IPS-15b (cell line): ENCODE results near the gene DSTYK.
"Not testable (repeated sequence)": the region's sequence is repeated elsewhere in the genome, so short reads cannot be mapped to it uniquely, and the experiment has no call there.

Experiments used
- H3K27me3 ChIP-seq: one replicate; pipeline ENCODE4 v1.6.1; 2013; ENCODE audit warnings: low read length; ENCODE audit not compliant: control insufficient read depth, insufficient read depth
- H3K36me3 ChIP-seq: one replicate; pipeline ENCODE4 v1.6.1; 2013; ENCODE audit warnings: low read length; ENCODE audit not compliant: control insufficient read depth, insufficient read depth
- H3K4me1 ChIP-seq: one replicate; pipeline ENCODE4 v1.6.1; 2013; ENCODE audit warnings: mild to moderate bottlenecking, low read length; ENCODE audit not compliant: control insufficient read depth, insufficient read depth
- H3K4me3 ChIP-seq: one replicate; pipeline ENCODE4 v1.5.1; 2013; ENCODE audit warnings: low read depth, low read length
- H3K9ac ChIP-seq: one replicate; pipeline ENCODE4 v1.6.1; 2013; ENCODE audit warnings: low read depth, mild to moderate bottlenecking, low read length
- H3K9me3 ChIP-seq: one replicate; pipeline ENCODE4 v1.6.1; 2013; ENCODE audit warnings: mild to moderate bottlenecking, low read length; ENCODE audit not compliant: control insufficient read depth, insufficient read depth

DSTYK gene

GRCh38 chr1:205239078-205239477 is 27.6 kb upstream of the DSTYK start:
- H3K4me1 ChIP-seq, result no peaks in the 10 kb centered on the region
- peaks cover 6% of the 10 kb centered on the region for H3K36me3 ChIP-seq
- no peaks in the 10 kb centered on the region for H3K9me3 ChIP-seq
- H3K9ac ChIP-seq, result no peak overlapping the region
- H3K4me3 ChIP-seq, result no peak overlapping the region
- no peaks in the 10 kb centered on the region for H3K27me3 ChIP-seq

DNA sequence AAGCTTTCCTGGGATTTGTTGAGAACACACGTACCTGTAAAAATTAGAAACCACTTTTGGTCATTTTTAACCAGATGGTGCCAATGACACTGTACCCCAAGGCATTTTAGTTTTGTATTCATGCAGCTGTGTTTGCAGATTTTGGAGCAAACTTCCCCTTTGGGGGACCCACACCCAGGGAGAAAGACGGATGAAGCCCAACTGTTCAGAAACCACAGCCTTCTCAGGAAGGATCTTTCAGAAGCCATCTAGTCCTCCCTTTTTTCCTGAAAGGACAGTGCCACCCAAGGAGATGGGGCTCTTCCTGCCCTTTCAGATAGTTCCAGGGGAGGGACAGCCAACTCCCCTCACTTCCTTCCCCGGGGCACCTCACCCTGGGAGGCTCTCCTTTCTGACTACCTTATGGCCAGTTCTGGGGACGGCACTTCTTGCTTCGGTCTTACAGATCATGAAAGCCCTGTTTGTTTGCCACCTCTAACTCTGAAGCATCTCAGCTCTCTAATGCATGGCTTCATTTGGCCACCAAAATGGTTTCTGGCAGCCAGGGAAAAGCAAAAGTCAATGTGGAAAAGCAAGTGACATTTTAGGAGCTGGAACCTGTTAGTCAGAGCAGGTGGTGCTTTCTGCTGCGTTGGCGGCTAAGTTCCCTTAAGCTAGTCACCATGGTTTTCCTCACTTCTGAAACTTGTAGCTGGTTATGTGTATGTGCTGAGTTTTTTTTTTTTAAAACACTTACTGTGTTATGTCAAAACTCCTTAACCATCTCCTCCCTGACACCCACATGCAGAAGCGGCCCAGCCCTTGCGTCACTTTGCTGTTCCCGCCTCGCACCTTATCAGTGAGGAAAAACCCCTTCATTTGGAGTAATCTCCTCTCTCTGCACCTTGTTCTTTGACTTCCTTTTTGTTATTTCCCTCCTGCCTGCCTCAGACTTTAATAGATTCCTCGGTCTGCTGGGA is 26.3 kb upstream of the DSTYK start:
- H3K4me1 ChIP-seq, result no peaks in the 10 kb centered on the region
- no peak overlapping the region for H3K4me3 ChIP-seq
- H3K36me3 ChIP-seq, result peaks cover 6% of the 10 kb centered on the region
- H3K9me3 ChIP-seq, result no peaks in the 10 kb centered on the region
- no peak overlapping the region for H3K9ac ChIP-seq
- H3K27me3 ChIP-seq, result no peaks in the 10 kb centered on the region

- no peak overlapping the region for H3K9ac ChIP-seq
- no peaks in the 10 kb centered on the region for H3K27me3 ChIP-seq
Observed at GRCh38 chr1:205236951-205237475, 25.5 kb upstream of the DSTYK start.

GRCh38 chr1:205236526-205236925 is 25.0 kb upstream of the DSTYK start:
- Histone ChIP-seq H3K36me3 (peaks cover under 1% of the 10 kb centered on the region), H3K4me3 (no peak overlapping the region), H3K27me3 (no peaks in the 10 kb centered on the region), H3K9ac (no peak overlapping the region), H3K4me1 (no peaks in the 10 kb centered on the region), H3K9me3 (no peaks in the 10 kb centered on the region)

More at GRCh38 chr1:205236951-205237475, 25.5 kb upstream of the DSTYK start:
- no peaks in the 10 kb centered on the region for H3K9me3 ChIP-seq
- H3K4me1 ChIP-seq, result no peaks in the 10 kb centered on the region
- peaks cover 5% of the 10 kb centered on the region for H3K36me3 ChIP-seq
- H3K4me3 ChIP-seq, result no peak overlapping the region

GRCh38 chr1:205235951-205236350 is 24.4 kb upstream of the DSTYK start:
- Histone ChIP-seq H3K9ac (no peak overlapping the region), H3K27me3 (no peaks in the 10 kb centered on the region), H3K9me3 (no peaks in the 10 kb centered on the region), H3K4me3 (no peak overlapping the region), H3K36me3 (no peaks in the 10 kb centered on the region), H3K4me1 (no peaks in the 10 kb centered on the region)

GRCh38 chr1:205233986-205234385 is 22.5 kb upstream of the DSTYK start:
- not testable (repeated sequence) for H3K9me3 ChIP-seq, H3K9ac ChIP-seq, H3K4me3 ChIP-seq, H3K27me3 ChIP-seq, H3K36me3 ChIP-seq
- H3K4me1 ChIP-seq, result peaks cover 11% of the 10 kb centered on the region

- no peaks in the 10 kb centered on the region for H3K9me3 ChIP-seq
- peaks cover 11% of the 10 kb centered on the region for H3K4me1 ChIP-seq
Observed at GRCh38 chr1:205232945-205233397, 21.5 kb upstream of the DSTYK start.

GRCh38 chr1:205232127-205232820 is 20.8 kb upstream of the DSTYK start:
- Histone ChIP-seq H3K9me3 (no peaks in the 10 kb centered on the region), H3K4me3 (no peak overlapping the region), H3K27me3 (no peaks in the 10 kb centered on the region), H3K36me3 (no peaks in the 10 kb centered on the region), H3K9ac (no peak overlapping the region), H3K4me1 (peaks cover 11% of the 10 kb centered on the region)

More at GRCh38 chr1:205232945-205233397, 21.5 kb upstream of the DSTYK start:
- no peak overlapping the region for H3K4me3 ChIP-seq
- H3K36me3 ChIP-seq, result no peaks in the 10 kb centered on the region
- no peaks in the 10 kb centered on the region for H3K27me3 ChIP-seq
- no peak overlapping the region for H3K9ac ChIP-seq

GRCh38 chr1:205230982-205231381 is 19.5 kb upstream of the DSTYK start:
- Histone ChIP-seq H3K36me3 (no peaks in the 10 kb centered on the region), H3K9ac (no peak overlapping the region), H3K27me3 (no peaks in the 10 kb centered on the region), H3K4me3 (no peak overlapping the region), H3K9me3 (no peaks in the 10 kb centered on the region), H3K4me1 (peaks cover 18% of the 10 kb centered on the region)

- no peaks in the 10 kb centered on the region for H3K36me3 ChIP-seq
- no peaks in the 10 kb centered on the region for H3K9me3 ChIP-seq
- peaks cover 18% of the 10 kb centered on the region for H3K4me1 ChIP-seq
- no peak overlapping the region for H3K4me3 ChIP-seq
- H3K9ac ChIP-seq, result no peak overlapping the region
- H3K27me3 ChIP-seq, result peaks cover 3% of the 10 kb centered on the region
Observed at GRCh38 chr1:205229916-205230700, 18.6 kb upstream of the DSTYK start.

- Histone ChIP-seq H3K4me3 (peak overlapping the region; percentile 78), H3K9me3 (no peaks in the 10 kb centered on the region), H3K9ac (no peak overlapping the region), H3K4me1 (peaks cover 18% of the 10 kb centered on the region), H3K36me3 (no peaks in the 10 kb centered on the region), H3K27me3 (peaks cover 3% of the 10 kb centered on the region)
Observed at GRCh38 chr1:205229399-205229871, 17.9 kb upstream of the DSTYK start.
